Brain microvascular endothelial cell (primary cell): Measurements from ENCODE around the gene B4GALT2.

Experiments used
- DNase-seq: peaks from one replicate; pipeline ENCODE4 v3.0.0-alpha.2; 2020
- H3K27ac ChIP-seq: fragments of 250-450 bp; sonication (Bioruptor Pico); 2 replicates; pipeline ENCODE4 v1.5.1; 2020; ENCODE audit warnings: mild to moderate bottlenecking, moderate library complexity
- H3K27me3 ChIP-seq: fragments of 250-450 bp; sonication (Bioruptor Pico); replicated peaks from 2 replicates; pipeline ENCODE4 v1.5.1; 2020; ENCODE audit warnings: mild to moderate bottlenecking
- H3K36me3 ChIP-seq: fragments of 250-450 bp; sonication (Bioruptor Pico); replicated peaks from 2 replicates; pipeline ENCODE4 v1.5.1; 2020; ENCODE audit warnings: mild to moderate bottlenecking
- H3K4me3 ChIP-seq: 2 replicates; pipeline ENCODE4 v1.5.1; 2011; ENCODE audit warnings: low read depth, mild to moderate bottlenecking, control low read depth, low read length, moderate library complexity
- CTCF ChIP-seq: IDR thresholded peaks from 2 replicates; pipeline ENCODE4 v1.5.1; 2011; ENCODE audit warnings: low read depth, mild to moderate bottlenecking, moderate library complexity, low read length, control low read depth, inconsistent platforms; ENCODE audit errors: missing control alignments
- in situ Hi-C: cut with HindIII; loops from 2 replicates; pipeline ENCODE4 v1.10.0; 2017; ENCODE audit warnings: low sequenced_read_pairs, low pct_ligation_motif_present

The B4GALT2 gene

GRCh38 chr1:44012941-44013609 is 34.1 kb downstream of the B4GALT2 start:
- DNase-seq: no peak
- in situ Hi-C loops: no loop called here

GRCh38 chr1:44013949-44014348 is 34.9 kb downstream of the B4GALT2 start:
- Histone ChIP-seq H3K27ac (no peak overlapping the region), H3K4me3 (no peak overlapping the region), H3K36me3 (no peaks in the 10 kb centered on the region), H3K27me3 (no peaks in the 10 kb centered on the region)
- no peak for TF ChIP-seq CTCF
- DNase-seq: no peak
- in situ Hi-C loops: no loop called here

More at GRCh38 chr1:44012941-44013609, 34.1 kb downstream of the B4GALT2 start:
- H3K27ac ChIP-seq: no peak overlapping the region
- TF ChIP-seq CTCF: no peak
- no peak overlapping the region for H3K4me3 ChIP-seq
- no peaks in the 10 kb centered on the region for H3K27me3 ChIP-seq
- no peaks in the 10 kb centered on the region for H3K36me3 ChIP-seq

- no peak for TF ChIP-seq CTCF
- in situ Hi-C loops: no loop called here
- DNase-seq: no peak
- H3K4me3 ChIP-seq: no peak overlapping the region
- H3K36me3 ChIP-seq: no peaks in the 10 kb centered on the region
- no peaks in the 10 kb centered on the region for H3K27me3 ChIP-seq
- no peak overlapping the region for H3K27ac ChIP-seq
These were observed 35.5 kb downstream of the B4GALT2 start for GRCh38 chr1:44014365-44015104.

GRCh38 chr1:44015206-44015605 is 36.2 kb downstream of the B4GALT2 start:
- in situ Hi-C loops: no loop called here
- H3K27me3 ChIP-seq: no peaks in the 10 kb centered on the region
- H3K36me3 ChIP-seq: no peaks in the 10 kb centered on the region
- no peak for TF ChIP-seq CTCF
- no peak for DNase-seq
- H3K27ac ChIP-seq: no peak overlapping the region
- no peak overlapping the region for H3K4me3 ChIP-seq

GRCh38 chr1:44016041-44016889 is 37.3 kb downstream of the B4GALT2 start:
- Histone ChIP-seq H3K4me3 (no peak overlapping the region), H3K27ac (no peak overlapping the region), H3K36me3 (no peaks in the 10 kb centered on the region), H3K27me3 (no peaks in the 10 kb centered on the region)
- in situ Hi-C loops: no loop called here
- no peak for DNase-seq
- no peak for TF ChIP-seq CTCF
